OCI-LY3 (cell line): Measurements from ENCODE around the gene APOL3.
"Not testable (repeated sequence)": the region's sequence is repeated elsewhere in the genome, so short reads cannot be mapped to it uniquely, and the experiment has no call there.

Experiments
- H2AFZ ChIP-seq: fragments of 200-600, 300-600 bp; shearing (Covaris generic); 2 replicates; pipeline ENCODE4 v1.6.0; 2014; ENCODE audit warnings: antibody characterized with exemption, low read depth, low read length
- H3K27ac ChIP-seq: fragments of 200-600, 300-600 bp; sonication (generic); 2 replicates; pipeline ENCODE4 v1.5.1; 2014; ENCODE audit warnings: mild to moderate bottlenecking, low read length, moderate library complexity, mixed read lengths
- H3K27me3 ChIP-seq: fragments of 200-600, 300-600 bp; sonication (generic); 2 replicates; pipeline ENCODE4 v1.6.1; 2014; ENCODE audit warnings: low read depth, low read length, mixed read lengths
- H3K36me3 ChIP-seq: fragments of 200-600, 300-600 bp; sonication (generic); replicated peaks from 2 replicates; pipeline ENCODE3; 2014; ENCODE audit warnings: low read depth, low read length, mixed read lengths
- H3K4me1 ChIP-seq: fragments of 300-600, 200-600 bp; sonication (generic); 2 replicates; pipeline ENCODE4 v1.6.1; 2014; ENCODE audit warnings: low read length, mixed read lengths
- H3K4me2 ChIP-seq: fragments of 200-600, 300-600 bp; sonication (generic); 2 replicates; pipeline ENCODE4 v1.6.1; 2014; ENCODE audit warnings: low read length, mixed read lengths
- H3K4me3 ChIP-seq: fragments of 300-600, 200-600 bp; sonication (generic); 2 replicates; pipeline ENCODE4 v1.5.1; 2014; ENCODE audit warnings: antibody characterized with exemption, mild to moderate bottlenecking, low read length, moderate library complexity
- H3K79me2 ChIP-seq: fragments of 300-600, 200-600 bp; shearing (Covaris generic); 2 replicates; pipeline ENCODE4 v1.6.1; 2014; ENCODE audit warnings: mild to moderate bottlenecking, low read length, mixed read lengths
- H3K9ac ChIP-seq: fragments of 300-600, 200-600 bp; shearing (Covaris generic); 2 replicates; pipeline ENCODE4 v1.6.0; 2014; ENCODE audit warnings: mild to moderate bottlenecking, low read length, moderate library complexity
- H3K9me3 ChIP-seq: fragments of 200-600, 300-600 bp; shearing (Covaris generic); 2 replicates; pipeline ENCODE4 v1.6.1; 2014; ENCODE audit warnings: low read length, mixed read lengths; ENCODE audit not compliant: insufficient read depth
- H4K20me1 ChIP-seq: fragments of 200-600, 300-600 bp; sonication (generic); 2 replicates; pipeline ENCODE4 v1.6.1; 2016; ENCODE audit warnings: low read length, mixed read lengths; ENCODE audit not compliant: insufficient read depth
- EZH2phosphoT487 ChIP-seq: fragments of 200-600 bp; shearing (Covaris generic); IDR thresholded peaks from 2 replicates; pipeline ENCODE4 v1.6.1; 2018; ENCODE audit warnings: antibody characterized with exemption, mixed run types, low read depth
- TF ChIP-seq, protein P1 (sequence below): fragments of 200-600, 300-600 bp; sonication (generic); IDR thresholded peaks from 2 replicates; pipeline ENCODE4 v1.5.1; 2014; ENCODE audit warnings: antibody characterized with exemption, low read length, low read depth

Gene APOL3

DNA sequence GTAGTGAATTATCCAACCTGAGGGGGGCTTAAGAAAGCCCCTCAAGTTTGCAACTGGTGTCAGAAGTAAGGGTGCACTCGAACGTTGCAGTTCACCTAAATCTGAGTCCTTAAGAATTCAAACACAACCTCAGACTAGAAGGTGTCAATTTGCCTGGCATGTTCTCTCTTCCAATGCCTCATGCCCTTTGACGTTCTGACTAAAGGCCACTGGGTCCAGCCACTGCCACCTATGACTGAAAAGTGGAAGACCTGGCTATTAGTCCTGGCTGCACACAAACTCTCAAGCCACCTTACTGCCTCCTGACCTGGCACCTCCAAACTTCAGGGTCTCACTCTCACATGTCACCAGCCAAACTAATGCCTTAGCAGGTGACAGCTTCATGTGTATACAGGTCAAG lies 33.0 kb upstream of the APOL3 start:
- Histone ChIP-seq H2AFZ (no peak overlapping the region), H3K27ac (no peak overlapping the region), H4K20me1 (no peaks in the 10 kb centered on the region), H3K4me1 (peaks cover 15% of the 10 kb centered on the region), H3K4me2 (no peak overlapping the region), H3K36me3 (no peaks in the 10 kb centered on the region), H3K9ac (no peak overlapping the region), H3K4me3 (no peak overlapping the region), H3K27me3 (peaks cover 44% of the 10 kb centered on the region), H3K79me2 (no peaks in the 10 kb centered on the region), H3K9me3 (no peaks in the 10 kb centered on the region)
- TF ChIP-seq, protein P1, sequence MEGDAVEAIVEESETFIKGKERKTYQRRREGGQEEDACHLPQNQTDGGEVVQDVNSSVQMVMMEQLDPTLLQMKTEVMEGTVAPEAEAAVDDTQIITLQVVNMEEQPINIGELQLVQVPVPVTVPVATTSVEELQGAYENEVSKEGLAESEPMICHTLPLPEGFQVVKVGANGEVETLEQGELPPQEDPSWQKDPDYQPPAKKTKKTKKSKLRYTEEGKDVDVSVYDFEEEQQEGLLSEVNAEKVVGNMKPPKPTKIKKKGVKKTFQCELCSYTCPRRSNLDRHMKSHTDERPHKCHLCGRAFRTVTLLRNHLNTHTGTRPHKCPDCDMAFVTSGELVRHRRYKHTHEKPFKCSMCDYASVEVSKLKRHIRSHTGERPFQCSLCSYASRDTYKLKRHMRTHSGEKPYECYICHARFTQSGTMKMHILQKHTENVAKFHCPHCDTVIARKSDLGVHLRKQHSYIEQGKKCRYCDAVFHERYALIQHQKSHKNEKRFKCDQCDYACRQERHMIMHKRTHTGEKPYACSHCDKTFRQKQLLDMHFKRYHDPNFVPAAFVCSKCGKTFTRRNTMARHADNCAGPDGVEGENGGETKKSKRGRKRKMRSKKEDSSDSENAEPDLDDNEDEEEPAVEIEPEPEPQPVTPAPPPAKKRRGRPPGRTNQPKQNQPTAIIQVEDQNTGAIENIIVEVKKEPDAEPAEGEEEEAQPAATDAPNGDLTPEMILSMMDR: no peak
- TF ChIP-seq EZH2phosphoT487: no peak

GRCh38 chr22:36193171-36193570 lies 32.6 kb upstream of the APOL3 start:
- H2AFZ ChIP-seq: no peak overlapping the region
- peaks cover 48% of the 10 kb centered on the region for H3K27me3 ChIP-seq
- H3K4me3 ChIP-seq: no peak overlapping the region
- no peak for TF ChIP-seq EZH2phosphoT487
- TF ChIP-seq, protein P1: no peak
- H3K9me3 ChIP-seq: no peaks in the 10 kb centered on the region
- H4K20me1 ChIP-seq: no peaks in the 10 kb centered on the region
- H3K36me3 ChIP-seq: no peaks in the 10 kb centered on the region
- H3K27ac ChIP-seq: no peak overlapping the region
- H3K79me2 ChIP-seq: no peaks in the 10 kb centered on the region
- no peak overlapping the region for H3K9ac ChIP-seq
- no peak overlapping the region for H3K4me2 ChIP-seq
- peaks cover 15% of the 10 kb centered on the region for H3K4me1 ChIP-seq

DNA sequence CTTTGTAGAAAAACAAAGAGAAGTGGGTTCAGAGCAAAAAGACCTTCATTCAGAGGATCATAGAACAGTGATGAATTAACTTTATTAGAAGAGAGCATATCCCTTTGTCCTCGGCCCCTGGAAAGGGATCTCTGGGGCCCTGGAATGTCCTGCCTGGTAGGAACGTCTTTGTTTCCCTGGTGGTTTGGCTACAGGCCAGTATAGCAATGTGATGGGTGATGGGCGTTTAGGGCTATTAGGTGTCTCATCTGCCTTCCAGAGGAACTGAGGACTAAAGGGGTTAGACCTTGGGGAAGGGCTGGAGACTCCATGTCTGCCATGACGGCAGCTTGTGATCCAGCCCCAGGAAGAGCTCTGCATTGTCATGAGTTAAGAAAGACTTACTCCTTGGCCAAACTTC lies 32.0 kb upstream of the APOL3 start:
- H3K27me3 ChIP-seq: peaks cover 46% of the 10 kb centered on the region
- no peak overlapping the region for H3K27ac ChIP-seq
- peaks cover 9% of the 10 kb centered on the region for H3K4me1 ChIP-seq

GRCh38 chr22:36191106-36191836 lies 30.7 kb upstream of the APOL3 start:
- Histone ChIP-seq H3K4me3 (no peak overlapping the region), H3K36me3 (no peaks in the 10 kb centered on the region), H3K4me1 (peaks cover 3% of the 10 kb centered on the region; the same call in 1 of the 2 replicates), H3K9ac (no peak overlapping the region), H3K4me2 (no peak overlapping the region), H3K27me3 (peaks cover 45% of the 10 kb centered on the region), H3K79me2 (no peaks in the 10 kb centered on the region), H3K27ac (no peak overlapping the region), H4K20me1 (no peaks in the 10 kb centered on the region), H3K9me3 (no peaks in the 10 kb centered on the region), H2AFZ (no peak overlapping the region)
- no peak for TF ChIP-seq EZH2phosphoT487
- TF ChIP-seq, protein P1: no peak

More for the DNA sequence above, 32.0 kb upstream of the APOL3 start:
- H3K9me3 ChIP-seq: no peaks in the 10 kb centered on the region
- H3K36me3 ChIP-seq: no peaks in the 10 kb centered on the region
- no peaks in the 10 kb centered on the region for H3K79me2 ChIP-seq
- no peak overlapping the region for H3K4me2 ChIP-seq
- no peak overlapping the region for H3K4me3 ChIP-seq
- no peak overlapping the region for H2AFZ ChIP-seq
- no peak overlapping the region for H3K9ac ChIP-seq
- H4K20me1 ChIP-seq: no peaks in the 10 kb centered on the region
- TF ChIP-seq, protein P1: no peak
- TF ChIP-seq EZH2phosphoT487: no peak

DNA sequence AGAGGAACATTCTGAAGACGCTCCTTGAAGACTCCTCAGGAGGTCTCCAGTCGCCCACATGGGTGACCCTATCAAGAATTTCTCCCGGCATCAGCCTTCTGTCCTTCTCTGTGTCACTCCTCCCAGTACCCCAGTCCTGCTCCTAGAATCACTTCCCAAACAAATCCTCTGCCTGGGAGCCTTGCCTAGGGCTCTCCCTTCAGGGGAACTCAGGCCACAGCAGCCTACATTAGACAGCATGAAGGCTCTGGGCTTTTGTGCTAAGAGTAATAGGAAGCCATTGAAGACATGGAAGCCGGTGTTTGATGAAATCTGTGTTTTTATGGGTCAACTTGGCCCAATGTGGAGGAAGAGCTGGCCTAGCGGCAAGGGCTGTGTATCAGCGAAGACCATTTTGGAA lies 27.3 kb upstream of the APOL3 start:
- H4K20me1 ChIP-seq, H3K9ac ChIP-seq, H3K4me1 ChIP-seq, H2AFZ ChIP-seq, H3K9me3 ChIP-seq, H3K27ac ChIP-seq, H3K4me2 ChIP-seq, H3K36me3 ChIP-seq, H3K4me3 ChIP-seq, H3K79me2 ChIP-seq: not testable (repeated sequence)
- H3K27me3 ChIP-seq: peaks cover 27% of the 10 kb centered on the region
